ENCODE results near the gene PCNX1.

DNA sequence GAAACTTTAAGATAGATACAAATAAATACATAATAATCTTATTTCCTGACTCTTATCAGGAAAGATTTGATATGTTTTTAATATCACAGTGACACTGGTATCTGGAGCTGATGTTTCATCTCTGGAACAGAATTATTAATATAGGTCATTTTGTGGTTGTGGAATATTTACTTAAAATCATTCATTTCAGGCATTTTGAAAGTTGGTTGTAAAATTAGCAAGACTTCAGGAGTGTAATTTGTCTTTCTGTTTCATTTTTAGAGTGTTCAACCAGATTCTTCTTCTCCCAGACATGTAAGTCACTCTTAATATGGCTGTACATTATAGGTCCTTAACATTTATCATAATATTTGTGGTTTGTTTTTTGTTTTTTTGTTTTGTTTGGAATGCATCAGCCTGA, 115.7 kb downstream of the PCNX1 start:
- TF ChIP-seq, protein P1, sequence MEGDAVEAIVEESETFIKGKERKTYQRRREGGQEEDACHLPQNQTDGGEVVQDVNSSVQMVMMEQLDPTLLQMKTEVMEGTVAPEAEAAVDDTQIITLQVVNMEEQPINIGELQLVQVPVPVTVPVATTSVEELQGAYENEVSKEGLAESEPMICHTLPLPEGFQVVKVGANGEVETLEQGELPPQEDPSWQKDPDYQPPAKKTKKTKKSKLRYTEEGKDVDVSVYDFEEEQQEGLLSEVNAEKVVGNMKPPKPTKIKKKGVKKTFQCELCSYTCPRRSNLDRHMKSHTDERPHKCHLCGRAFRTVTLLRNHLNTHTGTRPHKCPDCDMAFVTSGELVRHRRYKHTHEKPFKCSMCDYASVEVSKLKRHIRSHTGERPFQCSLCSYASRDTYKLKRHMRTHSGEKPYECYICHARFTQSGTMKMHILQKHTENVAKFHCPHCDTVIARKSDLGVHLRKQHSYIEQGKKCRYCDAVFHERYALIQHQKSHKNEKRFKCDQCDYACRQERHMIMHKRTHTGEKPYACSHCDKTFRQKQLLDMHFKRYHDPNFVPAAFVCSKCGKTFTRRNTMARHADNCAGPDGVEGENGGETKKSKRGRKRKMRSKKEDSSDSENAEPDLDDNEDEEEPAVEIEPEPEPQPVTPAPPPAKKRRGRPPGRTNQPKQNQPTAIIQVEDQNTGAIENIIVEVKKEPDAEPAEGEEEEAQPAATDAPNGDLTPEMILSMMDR (conservative IDR thresholded peaks at IDR 0.05 in 1 of 2, IDR thresholded peaks at IDR 0.05 in 1 of 2; ENCODE audit: low read depth in 1 of 2, low read length in 2 of 2) = no peak
- TF ChIP-seq EZH2 (IDR thresholded peaks at IDR 0.05; ENCODE audit: low read length, missing control alignments) = no peak
